ENCODE results near the gene MGAT5B.

DNA sequence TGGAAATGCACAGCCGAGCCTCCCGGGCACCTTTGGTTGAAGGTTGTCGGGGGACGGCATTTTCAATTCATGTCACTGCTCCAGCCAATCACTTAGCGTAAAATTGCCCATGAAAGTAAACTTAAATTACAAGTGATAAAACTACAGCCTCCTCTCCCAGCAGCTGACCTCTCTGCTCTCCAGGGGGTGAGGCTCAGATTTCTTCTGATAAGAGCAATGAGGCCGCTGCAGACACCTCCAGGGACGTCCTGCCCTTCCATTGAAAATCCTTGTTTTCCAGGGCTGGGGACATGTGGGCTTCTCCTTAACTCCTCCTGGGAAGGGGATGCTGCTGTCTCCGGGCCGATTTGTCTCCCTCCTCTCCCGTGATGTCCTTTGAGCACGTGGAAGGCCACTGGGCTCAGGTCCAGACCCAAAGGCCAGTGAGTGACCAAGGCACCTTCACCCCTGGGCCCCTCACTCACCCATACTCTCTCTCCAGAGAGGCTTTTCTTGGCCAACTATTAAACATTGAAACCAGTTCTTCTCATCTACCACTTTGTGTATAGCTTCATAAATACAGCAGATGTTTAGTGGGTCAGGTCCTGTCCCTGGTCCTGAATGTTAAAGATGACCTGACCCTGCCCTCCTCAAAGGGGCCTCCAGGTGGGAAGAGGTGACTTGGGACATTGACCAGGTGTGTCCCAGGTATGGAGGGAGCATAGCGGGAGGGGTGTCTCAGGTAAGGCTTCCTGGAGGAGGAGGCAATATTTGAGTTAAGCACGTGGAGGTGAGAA lies 52.3 kb downstream of the MGAT5B start:
- TF ChIP-seq SIN3A (IDR thresholded peaks at IDR 0.05; ENCODE audit: borderline replicate concordance, insufficient read depth, low read length) (no peak), POLR2AphosphoS5 (IDR thresholded peaks at IDR 0.05; ENCODE audit: low read depth, low read length) (no peak), TAF1 (IDR thresholded peaks at IDR 0.05; ENCODE audit: borderline replicate concordance, insufficient read depth, low read length) (no peak)
- TF ChIP-seq, protein P1, sequence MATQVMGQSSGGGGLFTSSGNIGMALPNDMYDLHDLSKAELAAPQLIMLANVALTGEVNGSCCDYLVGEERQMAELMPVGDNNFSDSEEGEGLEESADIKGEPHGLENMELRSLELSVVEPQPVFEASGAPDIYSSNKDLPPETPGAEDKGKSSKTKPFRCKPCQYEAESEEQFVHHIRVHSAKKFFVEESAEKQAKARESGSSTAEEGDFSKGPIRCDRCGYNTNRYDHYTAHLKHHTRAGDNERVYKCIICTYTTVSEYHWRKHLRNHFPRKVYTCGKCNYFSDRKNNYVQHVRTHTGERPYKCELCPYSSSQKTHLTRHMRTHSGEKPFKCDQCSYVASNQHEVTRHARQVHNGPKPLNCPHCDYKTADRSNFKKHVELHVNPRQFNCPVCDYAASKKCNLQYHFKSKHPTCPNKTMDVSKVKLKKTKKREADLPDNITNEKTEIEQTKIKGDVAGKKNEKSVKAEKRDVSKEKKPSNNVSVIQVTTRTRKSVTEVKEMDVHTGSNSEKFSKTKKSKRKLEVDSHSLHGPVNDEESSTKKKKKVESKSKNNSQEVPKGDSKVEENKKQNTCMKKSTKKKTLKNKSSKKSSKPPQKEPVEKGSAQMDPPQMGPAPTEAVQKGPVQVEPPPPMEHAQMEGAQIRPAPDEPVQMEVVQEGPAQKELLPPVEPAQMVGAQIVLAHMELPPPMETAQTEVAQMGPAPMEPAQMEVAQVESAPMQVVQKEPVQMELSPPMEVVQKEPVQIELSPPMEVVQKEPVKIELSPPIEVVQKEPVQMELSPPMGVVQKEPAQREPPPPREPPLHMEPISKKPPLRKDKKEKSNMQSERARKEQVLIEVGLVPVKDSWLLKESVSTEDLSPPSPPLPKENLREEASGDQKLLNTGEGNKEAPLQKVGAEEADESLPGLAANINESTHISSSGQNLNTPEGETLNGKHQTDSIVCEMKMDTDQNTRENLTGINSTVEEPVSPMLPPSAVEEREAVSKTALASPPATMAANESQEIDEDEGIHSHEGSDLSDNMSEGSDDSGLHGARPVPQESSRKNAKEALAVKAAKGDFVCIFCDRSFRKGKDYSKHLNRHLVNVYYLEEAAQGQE (IDR thresholded peaks at IDR 0.05; ENCODE audit: insufficient read depth in 1 of 2, low read depth in 2 of 2, low read length in 2 of 2) = peak; percentile 72 to 90

Measured in PFSK-1 (cell line).